ENCODE results near the gene COX7A2L.

COX7A2L gene

GRCh38 chr2:42345986-42346385 lies 15.0 kb downstream of the COX7A2L start:
- H3K27me3 ChIP-seq (ENCODE audit: insufficient read depth, low read length) = no peaks in the 10 kb centered on the region
- no peaks in the 10 kb centered on the region for H3K9me3 ChIP-seq (ENCODE audit: low read length)
- no peak overlapping the region for H3K4me2 ChIP-seq (ENCODE audit: low read length)
- no peaks in the 10 kb centered on the region for H3K4me1 ChIP-seq (ENCODE audit: insufficient read depth, low read length, severe bottlenecking)
- TF ChIP-seq, protein P1, sequence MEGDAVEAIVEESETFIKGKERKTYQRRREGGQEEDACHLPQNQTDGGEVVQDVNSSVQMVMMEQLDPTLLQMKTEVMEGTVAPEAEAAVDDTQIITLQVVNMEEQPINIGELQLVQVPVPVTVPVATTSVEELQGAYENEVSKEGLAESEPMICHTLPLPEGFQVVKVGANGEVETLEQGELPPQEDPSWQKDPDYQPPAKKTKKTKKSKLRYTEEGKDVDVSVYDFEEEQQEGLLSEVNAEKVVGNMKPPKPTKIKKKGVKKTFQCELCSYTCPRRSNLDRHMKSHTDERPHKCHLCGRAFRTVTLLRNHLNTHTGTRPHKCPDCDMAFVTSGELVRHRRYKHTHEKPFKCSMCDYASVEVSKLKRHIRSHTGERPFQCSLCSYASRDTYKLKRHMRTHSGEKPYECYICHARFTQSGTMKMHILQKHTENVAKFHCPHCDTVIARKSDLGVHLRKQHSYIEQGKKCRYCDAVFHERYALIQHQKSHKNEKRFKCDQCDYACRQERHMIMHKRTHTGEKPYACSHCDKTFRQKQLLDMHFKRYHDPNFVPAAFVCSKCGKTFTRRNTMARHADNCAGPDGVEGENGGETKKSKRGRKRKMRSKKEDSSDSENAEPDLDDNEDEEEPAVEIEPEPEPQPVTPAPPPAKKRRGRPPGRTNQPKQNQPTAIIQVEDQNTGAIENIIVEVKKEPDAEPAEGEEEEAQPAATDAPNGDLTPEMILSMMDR (IDR thresholded peaks at IDR 0.05; ENCODE audit: low read length) = no peak
- no peak for TF ChIP-seq EZH2 (IDR thresholded peaks at IDR 0.05; ENCODE audit: borderline replicate concordance, low read length)
- H3K79me2 ChIP-seq (ENCODE audit: insufficient read depth, low read length) = no peaks in the 10 kb centered on the region
- no peak overlapping the region for H3K4me3 ChIP-seq (ENCODE audit: low read depth, low read length, poor library complexity, severe bottlenecking)
- H3K9me2 ChIP-seq (ENCODE audit: low read depth, low read length) = no peaks in the 10 kb centered on the region
- H3K9ac ChIP-seq (ENCODE audit: low read length) = no peak overlapping the region
- peaks cover 48% of the 10 kb centered on the region for H3K36me3 ChIP-seq (ENCODE audit: insufficient read depth, low read length)
- H3F3A ChIP-seq (ENCODE audit: insufficient read depth, low read length) = no peaks in the 10 kb centered on the region
- no peak overlapping the region for H2AFZ ChIP-seq (ENCODE audit: low read length)
- no peak overlapping the region for H3K27ac ChIP-seq (ENCODE audit: low read depth, low read length, poor library complexity, severe bottlenecking)
- no peaks in the 10 kb centered on the region for H4K20me1 ChIP-seq (ENCODE audit: insufficient read depth, low read length)

- H3K9me3 ChIP-seq (ENCODE audit: low read length) = no peaks in the 10 kb centered on the region
- no peaks in the 10 kb centered on the region for H3F3A ChIP-seq (ENCODE audit: insufficient read depth, low read length)
- H3K79me2 ChIP-seq (ENCODE audit: insufficient read depth, low read length) = no peaks in the 10 kb centered on the region
- H3K4me3 ChIP-seq (ENCODE audit: low read depth, low read length, poor library complexity, severe bottlenecking) = no peak overlapping the region
- no peak overlapping the region for H3K4me2 ChIP-seq (ENCODE audit: low read length)
- H3K27me3 ChIP-seq (ENCODE audit: insufficient read depth, low read length) = no peaks in the 10 kb centered on the region
- no peak overlapping the region for H2AFZ ChIP-seq (ENCODE audit: low read length)
- H3K9ac ChIP-seq (ENCODE audit: low read length) = no peak overlapping the region
- H4K20me1 ChIP-seq (ENCODE audit: insufficient read depth, low read length) = no peaks in the 10 kb centered on the region
- H3K36me3 ChIP-seq (ENCODE audit: insufficient read depth, low read length) = peaks cover 46% of the 10 kb centered on the region
- TF ChIP-seq, protein P1 (IDR thresholded peaks at IDR 0.05; ENCODE audit: low read length) = no peak
- TF ChIP-seq EZH2 (IDR thresholded peaks at IDR 0.05; ENCODE audit: borderline replicate concordance, low read length) = no peak
- no peaks in the 10 kb centered on the region for H3K4me1 ChIP-seq (ENCODE audit: insufficient read depth, low read length, severe bottlenecking)
- no peaks in the 10 kb centered on the region for H3K9me2 ChIP-seq (ENCODE audit: low read depth, low read length)
- H3K27ac ChIP-seq (ENCODE audit: low read depth, low read length, poor library complexity, severe bottlenecking) = no peak overlapping the region
Observed at GRCh38 chr2:42342795-42343241, 18.2 kb downstream of the COX7A2L start.

GRCh38 chr2:42342061-42342794 lies 18.8 kb downstream of the COX7A2L start:
- Histone ChIP-seq H3K4me2 (ENCODE audit: low read length) (no peak overlapping the region), H3K9me3 (ENCODE audit: low read length) (no peaks in the 10 kb centered on the region), H3K36me3 (ENCODE audit: insufficient read depth, low read length) (peaks cover 50% of the 10 kb centered on the region), H3K27me3 (ENCODE audit: insufficient read depth, low read length) (no peaks in the 10 kb centered on the region), H3F3A (ENCODE audit: insufficient read depth, low read length) (no peaks in the 10 kb centered on the region), H2AFZ (ENCODE audit: low read length) (no peak overlapping the region), H3K9me2 (ENCODE audit: low read depth, low read length) (no peaks in the 10 kb centered on the region), H3K4me1 (ENCODE audit: insufficient read depth, low read length, severe bottlenecking) (no peaks in the 10 kb centered on the region), H4K20me1 (ENCODE audit: insufficient read depth, low read length) (no peaks in the 10 kb centered on the region), H3K27ac (ENCODE audit: low read depth, low read length, poor library complexity, severe bottlenecking) (no peak overlapping the region), H3K4me3 (ENCODE audit: low read depth, low read length, poor library complexity, severe bottlenecking) (no peak overlapping the region), H3K9ac (ENCODE audit: low read length) (no peak overlapping the region), H3K79me2 (ENCODE audit: insufficient read depth, low read length) (no peaks in the 10 kb centered on the region)
- TF ChIP-seq, protein P1 (IDR thresholded peaks at IDR 0.05; ENCODE audit: low read length) = no peak
